GM12878 (cell line): ENCODE data around the gene CCDC106. TPM values are rescaled to one million over a fixed set of nuclear protein-coding genes. Genes with fewer than 3 reads are reported as not detected.

ENCODE experiments used
- ATAC-seq: fragments of 200-7000 bp; cut with Tn5 transposase; 3 replicates; pipeline ENCODE4 v1.9.1; 2020; ENCODE audit warnings: mild to moderate bottlenecking, moderate library complexity
- BruUV-seq: library from RNA; stranded (reverse); fragments of 400-500 nt; replicated peaks from 2 replicates; lab custom pipeline; 2021; lab: Mats Ljungman, UMichigan
- CTCF ChIA-PET: fragments of 300-600 bp; sonication (Branson Sonifier 250); formaldehyde crosslinking; extraction: SDS; loops from one replicate; lab custom pipeline; 2021; ENCODE audit warnings: inconsistent platforms; lab: Yijun Ruan, JAX
- POLR2A ChIA-PET: fragments of 350-600 bp; formaldehyde crosslinking; extraction: SDS; loops from one replicate; lab custom pipeline; 2021; ENCODE audit warnings: inconsistent platforms; lab: Charles Lee
- RAD21 ChIA-PET: fragments of 300-600 bp; sonication (Branson Sonifier 250); formaldehyde crosslinking; loops from one replicate; lab custom pipeline; 2023; ENCODE audit warnings: antibody characterized with exemption; ENCODE audit not compliant: unreplicated experiment; lab: Charles Lee
- SMC1A ChIA-PET: fragments of 300-600 bp; sonication (Branson Sonifier 250); formaldehyde crosslinking; loops from one replicate; lab custom pipeline; 2023; ENCODE audit not compliant: unreplicated experiment, uncharacterized antibody; lab: Charles Lee
- DNase-seq: peaks from one replicate; pipeline ENCODE4 v3.0.0-alpha.2; 2011; ENCODE audit warnings: low read depth, low spot score
- FAIRE-seq: peaks from 3 replicates; lab custom pipeline; 2011; peaks lifted over from hg19 to GRCh38; lab: Jason Lieb, UNC
- H2AFZ ChIP-seq: 2 replicates; pipeline ENCODE4 v1.6.0; 2011; ENCODE audit warnings: low read depth, low read length, control low read depth; ENCODE audit not compliant: control insufficient read depth
- H3K27ac ChIP-seq: 2 replicates; pipeline ENCODE4 v1.5.1; 2011; ENCODE audit warnings: control low read depth; ENCODE audit not compliant: control insufficient read depth, insufficient read depth
- H3K27me3 ChIP-seq, 2 experiments: replicated peaks in 1 of 2; 2 replicates each; pipeline versions ENCODE4 v1.6.0 to v1.6.1; 2011; ENCODE audit warnings: low read length in 1 of 2; ENCODE audit not compliant: control insufficient read depth in 2 of 2, insufficient read depth in 2 of 2
- H3K36me3 ChIP-seq, 2 experiments: 2 replicates each; pipeline ENCODE4 v1.5.1; 2011; ENCODE audit warnings: low read length in 1 of 2; ENCODE audit not compliant: control insufficient read depth in 2 of 2, insufficient read depth in 2 of 2
- H3K4me1 ChIP-seq: 2 replicates; pipeline ENCODE4 v1.6.1; 2011; ENCODE audit warnings: mild to moderate bottlenecking, low read length, moderate library complexity, mixed read lengths; ENCODE audit not compliant: control insufficient read depth, insufficient read depth
- H3K4me2 ChIP-seq: 2 replicates; pipeline ENCODE4 v1.6.0; 2011; ENCODE audit warnings: control low read depth; ENCODE audit not compliant: control insufficient read depth, insufficient read depth
- H3K4me3 ChIP-seq: fragments of 200-600 bp; sonication (generic); 2 replicates; pipeline ENCODE4 v1.5.1; 2016
- H3K79me2 ChIP-seq: 2 replicates; pipeline ENCODE4 v1.6.0; 2011; ENCODE audit warnings: low read length; ENCODE audit not compliant: control insufficient read depth, insufficient read depth
- H3K9ac ChIP-seq: 2 replicates; pipeline ENCODE4 v1.8.0; 2011; ENCODE audit warnings: low read length, control low read depth, mixed read lengths; ENCODE audit not compliant: control insufficient read depth, insufficient read depth
- H3K9me3 ChIP-seq: replicated peaks from 3 replicates; pipeline ENCODE4 v1.5.1; 2011; ENCODE audit warnings: mild to moderate bottlenecking, low read length; ENCODE audit not compliant: control insufficient read depth, insufficient read depth
- H4K20me1 ChIP-seq: 2 replicates; pipeline ENCODE4 v1.6.0; 2011; ENCODE audit not compliant: control insufficient read depth, insufficient read depth
- ATF7 ChIP-seq: fragments of 450-650 bp; IDR thresholded peaks from 2 replicates; pipeline ENCODE4 v1.6.1; 2016; ENCODE audit warnings: low read depth, mild to moderate bottlenecking
- CREB1 ChIP-seq: IDR thresholded peaks from 2 replicates; pipeline ENCODE4 v1.6.1; 2012; ENCODE audit warnings: low read depth, mild to moderate bottlenecking, inconsistent platforms
- FOXM1 ChIP-seq: IDR thresholded peaks from 2 replicates; pipeline ENCODE4 v1.6.1; 2012; ENCODE audit warnings: low read depth, mild to moderate bottlenecking, inconsistent platforms, low read length, moderate library complexity
- MTA3 ChIP-seq: IDR thresholded peaks from 2 replicates; pipeline ENCODE4 v1.6.1; 2012; ENCODE audit warnings: low read length, inconsistent platforms, borderline replicate concordance
- NBN ChIP-seq: fragments of 450-650 bp; IDR thresholded peaks from 2 replicates; pipeline ENCODE4 v1.6.1; 2016
- SIX5 ChIP-seq: IDR thresholded peaks from 2 replicates; pipeline ENCODE4 v1.6.1; 2011; ENCODE audit warnings: mild to moderate bottlenecking, low read depth, low read length, moderate library complexity; ENCODE audit not compliant: severe bottlenecking
- ZNF207 ChIP-seq: fragments of 450-650 bp; IDR thresholded peaks from 2 replicates; pipeline ENCODE4 v1.6.1; 2014; ENCODE audit warnings: antibody characterized with exemption, mild to moderate bottlenecking, borderline replicate concordance
- WGBS: methylation state at CpG from one replicate; pipeline ENCODE4 v1.1.6; 2016; ENCODE audit warnings: low lambda C conversion rate; ENCODE audit not compliant: insufficient replicate concordance, insufficient coverage; ENCODE audit errors: missing lambda C conversion rate; 5-methylcytosine and 5-hydroxymethylcytosine counted together
- in situ Hi-C: fragments of 300-500 bp; cut with MboI; formaldehyde crosslinking; loops from 9 replicates; pipeline ENCODE4 v1.14.3; 2018; ENCODE audit warnings: mixed read lengths
- intact Hi-C: fragments of 100-400 bp; cut with micrococcal nuclease; formaldehyde crosslinking; loops from one replicate; pipeline ENCODE4 v1.14.2; 2022; ENCODE audit not compliant: unreplicated experiment
- polyA plus RNA-seq, 11 experiments: library from polyadenylated mRNA; depleted of rRNA in 4 of 11; unstranded in 6 of 11; stranded (reverse) in 5 of 11; fragments of >200 nt; fragmentation: Nextera tagmentation in 4 of 11; fragmentation: Illumina TruSeq in 1 of 11; extraction: Ambion mirVana in 4 of 11; extraction: Trizol in 1 of 11; gene quantifications; 1 replicate in 1 of 11; 2 replicates in 10 of 11; pipeline versions ENCODE4 v1.2.1 to v1.2.3, GENCODE V29; 2011 to 2016; ENCODE audit warnings: inconsistent platforms in 2 of 11, missing spikeins in 2 of 11, low read depth in 1 of 11
- total RNA-seq, 4 experiments: library from RNA; depleted of rRNA in 3 of 4; stranded (reverse); fragments of >200 nt in 3 of 4; fragmentation: Illumina TruSeq in 1 of 4; extraction: Trizol in 1 of 4; gene quantifications; 2 replicates each; pipeline versions ENCODE4 v1.2.1 to v1.2.3, GENCODE V29; 2013 to 2021
- TF ChIP-seq, protein P1 (sequence below): fragments of 450-650 bp; formaldehyde crosslinking; IDR thresholded peaks from 2 replicates; pipeline ENCODE4 v1.5.0; 2022; ENCODE audit warnings: mild to moderate bottlenecking, missing genetic modification characterization
- TF ChIP-seq, protein P2 (sequence below): IDR thresholded peaks from 2 replicates; pipeline ENCODE4 v1.6.1; 2011; ENCODE audit warnings: borderline replicate concordance, low read depth, mild to moderate bottlenecking, moderate library complexity, low read length; ENCODE audit not compliant: insufficient read depth, poor library complexity, severe bottlenecking
- TF ChIP-seq, protein P3 (sequence below): fragments of 450-650 bp; IDR thresholded peaks from 2 replicates; pipeline ENCODE4 v1.6.1; 2017; ENCODE audit warnings: antibody characterized with exemption, mild to moderate bottlenecking, moderate library complexity

The CCDC106 gene
- total and polyA plus RNA-seq, 10 of the 15 experiments (the other 5 are each of a cell fraction or from before 2014, with no cell fraction given) = 0.04 to 35.9 (median 19.8) TPM

DNA sequence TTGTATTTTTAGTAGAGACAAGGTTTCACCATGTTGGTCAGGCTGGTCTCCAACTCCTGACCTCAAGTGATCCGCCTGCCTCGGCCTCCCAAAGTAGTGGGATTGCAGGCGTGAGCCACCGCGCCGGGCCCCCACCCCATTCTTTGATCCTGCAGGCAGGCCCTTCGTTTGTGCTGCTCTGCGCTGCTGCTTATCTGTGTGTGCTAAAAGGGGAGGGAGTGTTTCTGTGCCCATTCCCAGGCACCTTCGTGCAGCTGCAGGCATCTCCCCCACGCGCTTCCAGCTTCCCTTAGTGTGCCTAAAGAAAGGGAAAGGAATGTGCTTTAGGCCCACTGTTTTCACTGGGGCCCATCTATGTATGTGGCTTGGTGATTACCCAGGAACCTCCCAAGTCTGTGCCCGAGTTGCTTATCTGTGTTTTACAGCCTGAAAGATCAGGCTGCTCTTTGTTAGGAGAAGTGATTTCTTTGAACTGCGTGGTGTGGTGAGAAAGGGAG, 54.2 kb downstream of the CCDC106 start:
- H3K9ac ChIP-seq = no peak overlapping the region
- CTCF ChIA-PET = no interaction called here
- no peaks in the 10 kb centered on the region for H3K27me3 ChIP-seq
- no peaks in the 10 kb centered on the region for H3K9me3 ChIP-seq
- TF ChIP-seq NBN = no peak
- TF ChIP-seq SIX5 = no peak
- TF ChIP-seq FOXM1 = no peak
- TF ChIP-seq CREB1 = no peak
- TF ChIP-seq, protein P1, sequence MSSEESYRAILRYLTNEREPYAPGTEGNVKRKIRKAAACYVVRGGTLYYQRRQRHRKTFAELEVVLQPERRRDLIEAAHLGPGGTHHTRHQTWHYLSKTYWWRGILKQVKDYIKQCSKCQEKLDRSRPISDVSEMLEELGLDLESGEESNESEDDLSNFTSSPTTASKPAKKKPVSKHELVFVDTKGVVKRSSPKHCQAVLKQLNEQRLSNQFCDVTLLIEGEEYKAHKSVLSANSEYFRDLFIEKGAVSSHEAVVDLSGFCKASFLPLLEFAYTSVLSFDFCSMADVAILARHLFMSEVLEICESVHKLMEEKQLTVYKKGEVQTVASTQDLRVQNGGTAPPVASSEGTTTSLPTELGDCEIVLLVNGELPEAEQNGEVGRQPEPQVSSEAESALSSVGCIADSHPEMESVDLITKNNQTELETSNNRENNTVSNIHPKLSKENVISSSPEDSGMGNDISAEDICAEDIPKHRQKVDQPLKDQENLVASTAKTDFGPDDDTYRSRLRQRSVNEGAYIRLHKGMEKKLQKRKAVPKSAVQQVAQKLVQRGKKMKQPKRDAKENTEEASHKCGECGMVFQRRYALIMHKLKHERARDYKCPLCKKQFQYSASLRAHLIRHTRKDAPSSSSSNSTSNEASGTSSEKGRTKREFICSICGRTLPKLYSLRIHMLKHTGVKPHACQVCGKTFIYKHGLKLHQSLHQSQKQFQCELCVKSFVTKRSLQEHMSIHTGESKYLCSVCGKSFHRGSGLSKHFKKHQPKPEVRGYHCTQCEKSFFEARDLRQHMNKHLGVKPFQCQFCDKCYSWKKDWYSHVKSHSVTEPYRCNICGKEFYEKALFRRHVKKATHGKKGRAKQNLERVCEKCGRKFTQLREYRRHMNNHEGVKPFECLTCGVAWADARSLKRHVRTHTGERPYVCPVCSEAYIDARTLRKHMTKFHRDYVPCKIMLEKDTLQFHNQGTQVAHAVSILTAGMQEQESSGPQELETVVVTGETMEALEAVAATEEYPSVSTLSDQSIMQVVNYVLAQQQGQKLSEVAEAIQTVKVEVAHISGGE (CRISPR knock-in tag) = no peak
- TF ChIP-seq, protein P2, sequence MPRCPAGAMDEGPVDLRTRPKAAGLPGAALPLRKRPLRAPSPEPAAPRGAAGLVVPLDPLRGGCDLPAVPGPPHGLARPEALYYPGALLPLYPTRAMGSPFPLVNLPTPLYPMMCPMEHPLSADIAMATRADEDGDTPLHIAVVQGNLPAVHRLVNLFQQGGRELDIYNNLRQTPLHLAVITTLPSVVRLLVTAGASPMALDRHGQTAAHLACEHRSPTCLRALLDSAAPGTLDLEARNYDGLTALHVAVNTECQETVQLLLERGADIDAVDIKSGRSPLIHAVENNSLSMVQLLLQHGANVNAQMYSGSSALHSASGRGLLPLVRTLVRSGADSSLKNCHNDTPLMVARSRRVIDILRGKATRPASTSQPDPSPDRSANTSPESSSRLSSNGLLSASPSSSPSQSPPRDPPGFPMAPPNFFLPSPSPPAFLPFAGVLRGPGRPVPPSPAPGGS = no peak
- no peak for TF ChIP-seq ATF7
- TF ChIP-seq, protein P3, sequence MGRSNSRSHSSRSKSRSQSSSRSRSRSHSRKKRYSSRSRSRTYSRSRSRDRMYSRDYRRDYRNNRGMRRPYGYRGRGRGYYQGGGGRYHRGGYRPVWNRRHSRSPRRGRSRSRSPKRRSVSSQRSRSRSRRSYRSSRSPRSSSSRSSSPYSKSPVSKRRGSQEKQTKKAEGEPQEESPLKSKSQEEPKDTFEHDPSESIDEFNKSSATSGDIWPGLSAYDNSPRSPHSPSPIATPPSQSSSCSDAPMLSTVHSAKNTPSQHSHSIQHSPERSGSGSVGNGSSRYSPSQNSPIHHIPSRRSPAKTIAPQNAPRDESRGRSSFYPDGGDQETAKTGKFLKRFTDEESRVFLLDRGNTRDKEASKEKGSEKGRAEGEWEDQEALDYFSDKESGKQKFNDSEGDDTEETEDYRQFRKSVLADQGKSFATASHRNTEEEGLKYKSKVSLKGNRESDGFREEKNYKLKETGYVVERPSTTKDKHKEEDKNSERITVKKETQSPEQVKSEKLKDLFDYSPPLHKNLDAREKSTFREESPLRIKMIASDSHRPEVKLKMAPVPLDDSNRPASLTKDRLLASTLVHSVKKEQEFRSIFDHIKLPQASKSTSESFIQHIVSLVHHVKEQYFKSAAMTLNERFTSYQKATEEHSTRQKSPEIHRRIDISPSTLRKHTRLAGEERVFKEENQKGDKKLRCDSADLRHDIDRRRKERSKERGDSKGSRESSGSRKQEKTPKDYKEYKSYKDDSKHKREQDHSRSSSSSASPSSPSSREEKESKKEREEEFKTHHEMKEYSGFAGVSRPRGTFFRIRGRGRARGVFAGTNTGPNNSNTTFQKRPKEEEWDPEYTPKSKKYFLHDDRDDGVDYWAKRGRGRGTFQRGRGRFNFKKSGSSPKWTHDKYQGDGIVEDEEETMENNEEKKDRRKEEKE = no peak
- no peak for TF ChIP-seq ZNF207
- TF ChIP-seq MTA3 = no peak
- DNase-seq = no peak
- in situ Hi-C loops (no loop called here), intact Hi-C loops (no loop called here)
- SMC1A ChIA-PET = no interaction called here
- H3K4me1 ChIP-seq = no peaks in the 10 kb centered on the region
- no peak overlapping the region for H3K27ac ChIP-seq
- BruUV-seq = no TSS peak
- no peak overlapping the region for H2AFZ ChIP-seq
- no peak overlapping the region for H3K4me3 ChIP-seq
- RAD21 ChIA-PET = no interaction called here
- H3K4me2 ChIP-seq = no peak overlapping the region
- no peaks in the 10 kb centered on the region for H3K79me2 ChIP-seq
- WGBS = 91% methylated on average over 13 of the region's 13 CpGs
- FAIRE-seq = no peak
- peaks cover 2 to 3% of the 10 kb centered on the region in 2 experiments; a peak in 2 of 4 replicates for H3K36me3 ChIP-seq
- no peaks in the 10 kb centered on the region for H4K20me1 ChIP-seq
- no peak for ATAC-seq
- POLR2A ChIA-PET = no interaction called here
